Mesenchymal stem cell (in vitro differentiated cells and primary cell): ENCODE measurements around the gene CAMTA1.

Source experiments
- DNase-seq: peaks from one replicate; pipeline ENCODE4 v3.0.0-alpha.2; 2013
- H2AFZ ChIP-seq: one replicate; pipeline ENCODE4 v1.6.1; 2013; ENCODE audit warnings: low read depth, mild to moderate bottlenecking, control low read depth, inconsistent platforms, low read length, moderate library complexity
- H2AK5ac ChIP-seq: 2 replicates; pipeline ENCODE4 v1.6.1; 2013; ENCODE audit warnings: low read length, moderate library complexity, mild to moderate bottlenecking, inconsistent platforms; ENCODE audit not compliant: severe bottlenecking
- H2BK120ac ChIP-seq: one replicate; pipeline ENCODE4 v1.6.1; 2013; ENCODE audit warnings: low read depth, mild to moderate bottlenecking, inconsistent platforms, low read length, moderate library complexity
- H2BK12ac ChIP-seq, 2 experiments: one replicate each; pipeline ENCODE4 v1.6.1; 2013; ENCODE audit warnings: inconsistent platforms in 2 of 2, low read length in 2 of 2, mild to moderate bottlenecking in 2 of 2, moderate library complexity in 2 of 2, control low read depth in 1 of 2
- H2BK15ac ChIP-seq: one replicate; pipeline ENCODE4 v1.6.1; 2013; ENCODE audit warnings: mild to moderate bottlenecking, low read depth, inconsistent platforms; ENCODE audit not compliant: poor library complexity, severe bottlenecking
- H2BK5ac ChIP-seq: 2 replicates; pipeline ENCODE4 v1.6.1; 2013; ENCODE audit warnings: low read depth, mild to moderate bottlenecking, low read length, control low read depth, inconsistent platforms; ENCODE audit not compliant: poor library complexity, severe bottlenecking
- H3K14ac ChIP-seq, 2 experiments: one replicate each; pipeline ENCODE4 v1.6.1; 2013; ENCODE audit warnings: inconsistent platforms in 2 of 2, low read length in 2 of 2, control low read depth in 1 of 2, mild to moderate bottlenecking in 1 of 2, moderate library complexity in 1 of 2
- H3K18ac ChIP-seq, 2 experiments: one replicate each; pipeline ENCODE4 v1.6.1; 2013; ENCODE audit warnings: inconsistent platforms in 2 of 2, low read length in 2 of 2, control low read depth in 1 of 2, low read depth in 1 of 2, mild to moderate bottlenecking in 1 of 2
- H3K23ac ChIP-seq, 2 experiments: one replicate each; pipeline ENCODE4 v1.6.1; 2013; ENCODE audit warnings: inconsistent platforms in 2 of 2, low read length in 2 of 2, mild to moderate bottlenecking in 2 of 2, moderate library complexity in 2 of 2, control low read depth in 1 of 2
- H3K27ac ChIP-seq: 2 replicates; pipeline ENCODE4 v1.5.1; 2013; ENCODE audit warnings: mild to moderate bottlenecking, moderate library complexity, low read length, control low read depth, inconsistent platforms; ENCODE audit not compliant: poor library complexity, severe bottlenecking
- H3K27me3 ChIP-seq, 2 experiments: 2 replicates each; pipeline versions ENCODE4 v1.6.1 to v1.7.0; 2013; ENCODE audit warnings: low read length in 2 of 2, mild to moderate bottlenecking in 2 of 2, moderate library complexity in 2 of 2, control low read depth in 1 of 2, inconsistent platforms in 1 of 2; ENCODE audit not compliant: control insufficient read depth in 1 of 2, insufficient read depth in 1 of 2
- H3K36me3 ChIP-seq, 2 experiments: 2 replicates each; pipeline versions ENCODE4 v1.6.1 to v1.7.0; 2013; ENCODE audit warnings: low read length in 2 of 2, control low read depth in 1 of 2, inconsistent platforms in 1 of 2, low read depth in 1 of 2, mild to moderate bottlenecking in 1 of 2; ENCODE audit not compliant: insufficient read depth in 2 of 2, control insufficient read depth in 1 of 2
- H3K4ac ChIP-seq, 2 experiments: one replicate each; pipeline ENCODE4 v1.6.1; 2013; ENCODE audit warnings: inconsistent platforms in 2 of 2, low read length in 2 of 2, mild to moderate bottlenecking in 2 of 2, moderate library complexity in 2 of 2, control low read depth in 1 of 2, low read depth in 1 of 2
- H3K4me1 ChIP-seq: 2 replicates; pipeline ENCODE4 v1.6.1; 2013; ENCODE audit warnings: low read depth, low read length, control low read depth; ENCODE audit not compliant: control insufficient read depth, insufficient read depth
- H3K4me2 ChIP-seq: 2 replicates; pipeline ENCODE4 v1.6.1; 2013; ENCODE audit warnings: low read length, mild to moderate bottlenecking, inconsistent platforms; ENCODE audit not compliant: poor library complexity, severe bottlenecking
- H3K4me3 ChIP-seq, 2 experiments: 2 replicates each; pipeline versions ENCODE4 v1.5.1 to v1.7.0; 2013; ENCODE audit warnings: low read length in 2 of 2, mild to moderate bottlenecking in 2 of 2, control low read depth in 1 of 2, low read depth in 1 of 2; ENCODE audit not compliant: insufficient read depth in 1 of 2
- H3K79me1 ChIP-seq: replicated peaks from 2 replicates; pipeline ENCODE4 v1.6.1; 2013; ENCODE audit warnings: mild to moderate bottlenecking, control low read depth, low read length, inconsistent platforms; ENCODE audit not compliant: poor library complexity, severe bottlenecking
- H3K9ac ChIP-seq: 2 replicates; pipeline ENCODE4 v1.7.0; 2013; ENCODE audit warnings: mild to moderate bottlenecking, low read length, moderate library complexity
- H3K9me3 ChIP-seq: 2 replicates; pipeline ENCODE4 v1.7.0; 2013; ENCODE audit warnings: mild to moderate bottlenecking, low read length; ENCODE audit not compliant: control insufficient read depth
- H4K8ac ChIP-seq: one replicate; pipeline ENCODE4 v1.6.1; 2013; ENCODE audit warnings: inconsistent platforms, mild to moderate bottlenecking, low read length, moderate library complexity
- H4K91ac ChIP-seq: one replicate; pipeline ENCODE4 v1.6.1; 2013; ENCODE audit warnings: mild to moderate bottlenecking, low read length, inconsistent platforms
- WGBS: methylation state at CpG from one replicate; pipeline ENCODE4 v1.1.7; 2013; ENCODE audit warnings: mixed read lengths; 5-methylcytosine and 5-hydroxymethylcytosine counted together

CAMTA1 gene

DNA sequence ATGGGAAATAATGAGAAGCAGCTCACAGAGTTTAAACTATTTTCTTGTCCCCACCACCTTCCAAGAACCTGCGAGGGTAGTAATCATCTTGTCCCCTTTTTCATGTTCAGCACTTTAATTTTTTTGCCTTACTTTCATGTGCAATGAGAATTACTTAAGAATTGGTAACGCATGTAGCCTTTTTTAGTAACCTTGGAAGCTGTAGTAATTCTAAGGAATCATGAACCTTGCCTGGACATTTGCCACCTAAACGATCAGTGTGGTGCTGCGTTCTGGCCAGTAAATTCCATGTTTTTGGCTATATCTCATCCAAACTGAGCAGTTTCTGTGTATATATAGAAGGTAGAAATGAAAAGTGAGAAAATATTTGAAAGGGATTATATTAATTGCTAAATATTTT, 981.9 kb downstream of the CAMTA1 start:
- WGBS = 93% methylated on average over 3 of the region's 4 CpGs
- Histone ChIP-seq H3K18ac (no peak overlapping the region), H2AFZ (no peak overlapping the region), H2BK15ac (no peak overlapping the region), H3K4me1 (peaks cover 2% of the 10 kb centered on the region), H3K4me3 (no peak overlapping the region), H2BK12ac (no peak overlapping the region), H3K79me1 (no peaks in the 10 kb centered on the region), H4K91ac (no peak overlapping the region), H2BK120ac (no peak overlapping the region), H3K4me2 (no peak overlapping the region), H3K36me3 (no peaks in the 10 kb centered on the region), H2BK5ac (no peak overlapping the region), H4K8ac (no peak overlapping the region), H3K9ac (no peak overlapping the region), H3K9me3 (no peaks in the 10 kb centered on the region), H3K14ac (no peak overlapping the region), H3K27ac (no peak overlapping the region), H3K23ac (no peak overlapping the region), H3K4ac (no peak overlapping the region), H2AK5ac (no peak overlapping the region), H3K27me3 (no peaks in the 10 kb centered on the region)
- DNase-seq = no peak

DNA sequence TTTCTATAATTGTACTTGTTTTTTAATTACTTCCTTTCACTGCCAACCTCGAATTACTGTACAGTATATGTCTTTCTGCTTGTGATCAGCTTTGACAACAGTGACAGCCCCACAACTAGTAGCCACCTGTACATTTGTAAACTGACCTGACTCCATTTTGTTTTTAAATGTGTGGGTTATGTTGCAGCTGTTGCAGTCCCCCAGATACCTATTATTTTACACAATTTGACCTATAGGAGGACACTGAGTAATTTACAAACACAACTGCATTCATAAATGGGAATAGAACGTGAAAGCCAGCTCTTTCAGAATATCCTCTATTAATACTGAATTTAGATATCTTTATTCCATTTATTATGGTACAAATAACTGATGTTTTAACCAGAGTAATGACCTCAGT, 983.3 kb downstream of the CAMTA1 start:
- H3K18ac ChIP-seq = no peak overlapping the region
- H4K91ac ChIP-seq = no peak overlapping the region
- 100% methylated on average over 1 of the region's 2 CpGs for WGBS
- no peak overlapping the region for H3K23ac ChIP-seq
- no peak overlapping the region for H3K4me2 ChIP-seq
- no peak overlapping the region for H2BK15ac ChIP-seq
- H3K9me3 ChIP-seq = no peaks in the 10 kb centered on the region
- H3K27ac ChIP-seq = no peak overlapping the region
- H2AFZ ChIP-seq = no peak overlapping the region
- H2BK120ac ChIP-seq = no peak overlapping the region
- H3K14ac ChIP-seq = no peak overlapping the region
- H2BK5ac ChIP-seq = no peak overlapping the region
- H4K8ac ChIP-seq = no peak overlapping the region
- peaks cover 3% of the 10 kb centered on the region for H3K4me1 ChIP-seq
- H2AK5ac ChIP-seq = no peak overlapping the region
- H3K9ac ChIP-seq = no peak overlapping the region
- H3K27me3 ChIP-seq = no peaks in the 10 kb centered on the region
- H3K79me1 ChIP-seq = no peaks in the 10 kb centered on the region
- H3K4ac ChIP-seq = no peak overlapping the region
- no peak overlapping the region for H3K4me3 ChIP-seq
- H3K36me3 ChIP-seq = peaks cover 0 to 7% of the 10 kb centered on the region in 2 experiments
- H2BK12ac ChIP-seq = no peak overlapping the region
- DNase-seq = no peak

DNA sequence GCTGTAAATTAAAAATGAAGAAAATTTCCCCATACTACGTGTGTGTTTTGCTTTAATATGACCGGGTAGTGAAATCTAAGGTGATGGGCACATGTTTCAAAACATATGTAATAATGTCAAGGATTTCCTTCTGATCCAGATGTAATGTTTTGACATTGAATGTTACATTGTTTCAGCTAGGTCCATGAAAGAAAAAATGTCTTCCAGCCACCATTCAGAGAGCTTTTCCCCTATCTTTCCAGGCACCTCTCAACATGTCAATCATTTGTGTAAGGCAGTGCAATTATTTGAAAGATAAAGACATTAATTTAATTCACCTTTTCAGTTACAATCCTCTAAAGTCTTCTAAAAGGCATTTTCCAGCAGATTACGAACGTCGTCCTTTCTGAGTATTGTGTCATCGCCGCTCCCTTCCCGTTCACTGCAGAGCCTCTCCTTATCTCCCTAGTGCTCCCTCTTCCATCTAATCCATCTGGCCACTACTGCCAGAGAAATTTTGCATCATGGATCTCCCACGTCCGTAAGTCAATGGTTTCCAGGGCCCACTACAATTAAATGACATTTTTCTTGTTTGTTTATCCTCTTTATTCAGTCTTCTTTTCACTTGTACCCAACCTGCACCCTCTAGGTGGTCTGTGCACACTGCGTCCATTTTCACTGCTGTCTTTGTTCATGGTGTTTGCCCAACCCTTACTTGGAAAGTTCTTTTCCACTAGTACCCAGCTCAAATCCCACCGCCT, 984.6 kb downstream of the CAMTA1 start:
- 93% methylated on average over 11 of the region's 12 CpGs for WGBS
- no peak overlapping the region for H4K8ac ChIP-seq
- H3K4ac ChIP-seq = no peak overlapping the region
- H3K4me1 ChIP-seq = peaks cover 3% of the 10 kb centered on the region
- H3K9ac ChIP-seq = no peak overlapping the region
- no peak overlapping the region for H3K18ac ChIP-seq
- H2AFZ ChIP-seq = no peak overlapping the region
- no peak overlapping the region for H3K23ac ChIP-seq
- no peak overlapping the region for H3K14ac ChIP-seq
- H3K4me3 ChIP-seq = no peak overlapping the region
- no peaks in the 10 kb centered on the region for H3K27me3 ChIP-seq
- no peak overlapping the region for H3K4me2 ChIP-seq
- no peak overlapping the region for H2BK12ac ChIP-seq
- H3K79me1 ChIP-seq = no peaks in the 10 kb centered on the region
- H4K91ac ChIP-seq = no peak overlapping the region
- H3K9me3 ChIP-seq = no peaks in the 10 kb centered on the region
- no peak overlapping the region for H3K27ac ChIP-seq
- no peak overlapping the region for H2BK15ac ChIP-seq
- no peak overlapping the region for H2BK120ac ChIP-seq
- no peak for DNase-seq
- H3K36me3 ChIP-seq = peaks cover 0 to 20% of the 10 kb centered on the region in 2 experiments
- no peak overlapping the region for H2BK5ac ChIP-seq
- H2AK5ac ChIP-seq = no peak overlapping the region

DNA sequence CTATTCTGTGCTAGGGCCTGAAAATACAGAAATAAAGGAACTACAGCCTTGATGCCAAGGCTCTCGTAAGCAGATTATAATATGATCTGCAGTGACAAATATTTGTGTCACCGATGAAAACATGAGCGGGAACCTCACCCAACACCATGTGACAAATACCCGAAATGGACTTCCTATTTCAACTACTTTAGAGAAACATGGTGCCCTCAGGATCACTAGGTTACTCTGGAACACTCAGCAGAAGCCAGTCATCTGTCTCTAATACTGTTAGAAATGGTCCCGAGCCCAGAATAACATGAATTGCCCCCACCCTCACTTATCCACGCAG, 985.4 kb downstream of the CAMTA1 start:
- H2BK15ac ChIP-seq = no peak overlapping the region
- H2AFZ ChIP-seq = peak overlapping the region; percentile 100
- peak overlapping the region in 1 of 2 experiments; percentile 99 for H3K14ac ChIP-seq
- H3K79me1 ChIP-seq = peaks cover 1% of the 10 kb centered on the region
- no peak overlapping the region for H2BK12ac ChIP-seq
- H3K23ac ChIP-seq = peak overlapping the region in 1 of 2 experiments; percentile 86
- peak overlapping the region; percentile 96 for H3K9ac ChIP-seq
- no peak overlapping the region for H2BK120ac ChIP-seq
- H3K18ac ChIP-seq = peak overlapping the region; percentile 88 to 99
- H3K4me1 ChIP-seq = peaks cover 3% of the 10 kb centered on the region
- DNase-seq = no peak
- peak overlapping the region; percentile 84 for H4K91ac ChIP-seq
- peak overlapping the region; percentile 100 for H4K8ac ChIP-seq
- H3K4me2 ChIP-seq = peak overlapping the region; percentile 94
- no peaks in the 10 kb centered on the region for H3K27me3 ChIP-seq
- no peak overlapping the region for H2AK5ac ChIP-seq
- H3K4ac ChIP-seq = peak overlapping the region; percentile 57 to 99
- peaks cover 0 to 24% of the 10 kb centered on the region in 2 experiments for H3K36me3 ChIP-seq
- H3K27ac ChIP-seq = no peak overlapping the region
- H3K4me3 ChIP-seq = peak overlapping the region; percentile 87 to 96
- no peak overlapping the region for H2BK5ac ChIP-seq
- WGBS = 52% methylated on average over 6 of the region's 6 CpGs
- H3K9me3 ChIP-seq = no peaks in the 10 kb centered on the region
